Uterus (tissue), 2 donors: ENCODE results near the gene FRRS1L.

Source experiments
- CTCF ChIP-seq, 4 experiments: fragments of 200-600 bp in 2 of 4; fragments of 450-650 bp in 2 of 4; sonication (generic) in 2 of 4; IDR thresholded peaks; one replicate each; pipeline ENCODE4 v1.5.1; 2016 to 2019; ENCODE audit warnings: antibody characterized with exemption in 4 of 4, mild to moderate bottlenecking in 2 of 4, moderate library complexity in 1 of 4
- POLR2A ChIP-seq, 2 donors: fragments of 450-650 bp; IDR thresholded peaks; one replicate each; pipeline ENCODE4 v1.6.1; 2016; ENCODE audit warnings: antibody characterized with exemption in 2 of 2, mild to moderate bottlenecking in 1 of 2, moderate library complexity in 1 of 2

GRCh38 chr9:109167716-109168115, 667 bp upstream of the FRRS1L start:
- TF ChIP-seq CTCF (IDR thresholded peaks at IDR 0.05), result no peak
- no peak for TF ChIP-seq POLR2A (IDR thresholded peaks at IDR 0.05)
